Measurements from ENCODE around the gene RCHY1. TPM values are rescaled to one million over a fixed set of nuclear protein-coding genes. Genes with fewer than 3 reads are reported as not detected.

The RCHY1 gene
- total and polyA plus RNA-seq, 10 donors = 9.4 to 51.2 (median 39.7) TPM

DNA sequence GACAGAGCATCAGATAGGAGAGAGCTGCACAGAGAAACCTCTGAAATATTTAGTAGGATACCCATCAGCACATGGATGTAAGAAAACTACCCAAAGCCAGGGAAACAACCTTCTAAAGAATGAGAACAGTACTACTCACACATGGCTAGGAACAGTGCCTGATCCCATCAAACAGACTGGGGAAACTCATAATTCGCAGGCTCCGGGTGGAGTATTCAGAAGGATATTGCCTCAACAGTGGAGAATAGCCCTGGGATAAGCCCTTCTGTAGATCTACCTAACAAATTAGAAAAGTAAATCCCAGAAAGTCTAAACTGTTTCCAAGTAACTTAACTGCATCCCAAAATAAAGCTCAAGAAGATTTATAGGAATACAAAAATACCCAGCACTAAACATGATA, 17.8 kb downstream of the RCHY1 start:
- H3K4me1 ChIP-seq = peaks cover 0 to 43% (median 10%) of the 10 kb centered on the region in 6 donors
- TF ChIP-seq POLR2A (IDR thresholded peaks at IDR 0.05) (no peak), POLR2AphosphoS5 (IDR thresholded peaks at IDR 0.05) (no peak), CTCF (IDR thresholded peaks at IDR 0.05 in 8 of 11, conservative IDR thresholded peaks at IDR 0.05 in 3 of 11) (no peak)
- no peak for DNase-seq
- peaks cover 0 to 93% (median 32%) of the 10 kb centered on the region in 6 donors for H3K36me3 ChIP-seq
- H3K4me3 ChIP-seq = no peak overlapping the region
- WGBS, 5 donors = 96 to 100% (median 98%) methylated on average over 2 of the region's 2 CpGs
- peaks cover 0 to 4% (median 0%) of the 10 kb centered on the region in 8 donors for H3K9me3 ChIP-seq
- intact Hi-C loops (cut with DNase I; ENCODE audit: low total_unique reads) = no loop called here
- H3K27ac ChIP-seq = peak overlapping the region in 2 of 8 donors; percentile 65 to 67
- H3K27me3 ChIP-seq (replicated peaks in 1 of 7) = no peaks in the 10 kb centered on the region

- no peak for TF ChIP-seq POLR2AphosphoS5 (IDR thresholded peaks at IDR 0.05)
- no peak for TF ChIP-seq POLR2A (IDR thresholded peaks at IDR 0.05)
- no peak for TF ChIP-seq CTCF (IDR thresholded peaks at IDR 0.05 in 8 of 11, conservative IDR thresholded peaks at IDR 0.05 in 3 of 11)
- no peak overlapping the region for H3K4me3 ChIP-seq
- DNase-seq = no peak
- peaks cover 0 to 4% (median 0%) of the 10 kb centered on the region in 8 donors for H3K9me3 ChIP-seq
- WGBS, 5 donors = 84 to 93% (median 91%) methylated on average over 2 of the region's 2 CpGs
- intact Hi-C loops (cut with DNase I; ENCODE audit: low total_unique reads) = no loop called here
- H3K36me3 ChIP-seq = peaks cover 0 to 94% (median 38%) of the 10 kb centered on the region in 6 donors
- H3K4me1 ChIP-seq = peaks cover 0 to 40% (median 10%) of the 10 kb centered on the region in 6 donors
- H3K27ac ChIP-seq = peak overlapping the region in 5 of 8 donors; percentile 35 to 67 (median 62)
- H3K27me3 ChIP-seq (replicated peaks in 1 of 7) = no peaks in the 10 kb centered on the region
These were observed 18.7 kb downstream of the RCHY1 start for GRCh38 chr4:75495476-75495875.

DNA sequence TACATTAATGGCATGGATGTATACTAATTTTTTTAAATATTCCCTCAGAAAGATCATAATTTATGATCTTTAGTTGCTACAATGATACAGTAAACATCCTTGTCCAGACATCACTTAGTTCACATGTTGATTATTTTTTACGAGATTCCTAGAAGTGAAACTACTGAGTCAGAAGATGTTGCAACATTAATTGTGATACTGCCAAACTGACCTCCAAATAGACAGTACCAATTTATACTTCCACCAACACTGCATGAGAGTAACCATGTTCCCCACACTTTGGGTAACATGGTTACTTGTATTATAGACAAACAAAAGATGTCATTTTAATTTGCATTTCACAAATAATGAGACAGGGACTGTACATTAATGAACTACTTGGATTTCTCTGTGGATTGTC, 19.6 kb downstream of the RCHY1 start:
- DNase-seq = no peak
- 33 to 68% (median 38%) methylated on average over 1 of the region's 1 CpG for WGBS, 5 donors
- Histone ChIP-seq H3K27me3 (replicated peaks in 1 of 7) (no peaks in the 10 kb centered on the region), H3K9me3 (peaks cover 0 to 4% (median 0%) of the 10 kb centered on the region in 8 donors), H3K4me1 (peaks cover 0 to 31% (median 10%) of the 10 kb centered on the region in 6 donors), H3K4me3 (no peak overlapping the region), H3K27ac (peak overlapping the region in 4 of 8 donors; percentile 35 to 67 (median 64)), H3K36me3 (peaks cover 0 to 94% (median 43%) of the 10 kb centered on the region in 6 donors)
- intact Hi-C loops (cut with DNase I; ENCODE audit: low total_unique reads) = no loop called here
- TF ChIP-seq POLR2AphosphoS5 (IDR thresholded peaks at IDR 0.05) (no peak), CTCF (IDR thresholded peaks at IDR 0.05 in 8 of 11, conservative IDR thresholded peaks at IDR 0.05 in 3 of 11) (no peak), POLR2A (IDR thresholded peaks at IDR 0.05) (no peak)

DNA sequence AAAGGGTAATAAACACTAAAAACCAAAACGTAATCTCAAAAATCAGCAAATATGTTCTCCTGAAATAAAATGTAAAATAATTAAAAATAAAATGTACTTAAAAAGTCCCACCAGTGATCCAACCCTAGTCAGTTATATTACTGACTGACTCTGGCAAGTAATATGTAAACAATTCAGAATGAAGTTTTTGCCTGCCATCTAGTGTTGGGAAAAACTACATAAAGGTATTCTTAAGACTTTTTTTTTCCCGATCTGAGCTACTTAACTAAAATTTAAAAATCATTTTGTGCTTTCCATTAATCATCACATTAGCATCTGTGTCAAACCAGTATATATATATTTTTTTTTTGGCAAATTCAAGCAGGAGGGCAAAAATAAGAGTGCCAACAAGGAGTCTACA, 24.0 kb downstream of the RCHY1 start:
- Histone ChIP-seq H3K27me3 (replicated peaks in 1 of 7) (no peaks in the 10 kb centered on the region), H3K9me3 (no peaks in the 10 kb centered on the region), H3K4me1 (peaks cover 0 to 15% (median under 1%) of the 10 kb centered on the region in 6 donors), H3K27ac (no peak overlapping the region), H3K4me3 (no peak overlapping the region), H3K36me3 (peaks cover 0 to 93% (median 61%) of the 10 kb centered on the region in 6 donors)
- intact Hi-C loops (cut with DNase I; ENCODE audit: low total_unique reads) = no loop called here
- no peak for DNase-seq
- TF ChIP-seq POLR2AphosphoS5 (IDR thresholded peaks at IDR 0.05) (no peak), POLR2A (IDR thresholded peaks at IDR 0.05) (no peak), CTCF (IDR thresholded peaks at IDR 0.05 in 8 of 11, conservative IDR thresholded peaks at IDR 0.05 in 3 of 11) (peak in 2 of 11 experiments; percentile 14 to 26)
- WGBS, 5 donors = 71 to 89% (median 81%) methylated on average over 2 of the region's 2 CpGs
